WTC11 (cell line): ENCODE data around the gene FOCAD. TPM values are rescaled to one million over a fixed set of nuclear protein-coding genes. Genes with fewer than 3 reads are reported as not detected.

ENCODE experiments used
- ATAC-seq: fragments of 200-7000 bp; cut with Tn5 transposase; 2 replicates; pipeline ENCODE4 v1.10.0; 2021; ENCODE audit warnings: mild to moderate bottlenecking, moderate library complexity
- CTCF ChIA-PET: fragments of 300-600 bp; sonication (Branson Sonifier 250); formaldehyde crosslinking; loops from one replicate; lab custom pipeline; 2021; ENCODE audit warnings: antibody characterized with exemption; lab: Charles Lee
- POLR2A ChIA-PET: fragments of 350-600 bp; sonication (Branson Sonifier 250); formaldehyde crosslinking; loops from one replicate; lab custom pipeline; 2021; ENCODE audit warnings: antibody characterized with exemption; lab: Charles Lee
- DNase-seq: peaks from one replicate; pipeline ENCODE4 v3.0.0; 2021; ENCODE audit warnings: low spot score
- H3K27ac Mint-ChIP-seq: 2 replicates; pipeline ENCODE4 v1.8.0; 2021; ENCODE audit warnings: mixed read lengths
- H3K27me3 Mint-ChIP-seq: 2 replicates; pipeline ENCODE4 v1.8.0; 2021; ENCODE audit warnings: low read depth, mild to moderate bottlenecking, moderate library complexity, mixed read lengths
- H3K36me3 Mint-ChIP-seq: 2 replicates; pipeline ENCODE4 v1.8.0; 2021; ENCODE audit warnings: mixed read lengths
- H3K4me1 Mint-ChIP-seq: 2 replicates; pipeline ENCODE4 v1.8.0; 2022; ENCODE audit warnings: mixed read lengths
- H3K4me3 Mint-ChIP-seq: 2 replicates; pipeline ENCODE4 v1.8.0; 2021; ENCODE audit warnings: mild to moderate bottlenecking, moderate library complexity, mixed read lengths
- H3K9me3 Mint-ChIP-seq: 2 replicates; pipeline ENCODE4 v1.8.0; 2021; ENCODE audit warnings: mixed read lengths
- ATF1 ChIP-seq: sonication (generic); formaldehyde crosslinking; IDR thresholded peaks from 2 replicates; pipeline ENCODE4 v1.8.1; 2023; ENCODE audit warnings: mild to moderate bottlenecking, moderate library complexity, missing genetic modification reagents
- CBFB ChIP-seq: sonication (generic); formaldehyde crosslinking; IDR thresholded peaks from 2 replicates; pipeline ENCODE4 v1.8.1; 2022; ENCODE audit warnings: mild to moderate bottlenecking, low read depth, missing genetic modification reagents
- CREB1 ChIP-seq: sonication (generic); formaldehyde crosslinking; IDR thresholded peaks from 2 replicates; pipeline ENCODE4 v1.8.0; 2023; ENCODE audit warnings: mild to moderate bottlenecking, missing genetic modification reagents
- EMX1 ChIP-seq: fragments of 250-450 bp; sonication (Bioruptor Pico); IDR thresholded peaks from 2 replicates; pipeline ENCODE4 v1.8.0; 2021; ENCODE audit warnings: mild to moderate bottlenecking
- ETV6 ChIP-seq: sonication (generic); formaldehyde crosslinking; IDR thresholded peaks from 2 replicates; pipeline ENCODE4 v1.8.1; 2022; ENCODE audit warnings: mild to moderate bottlenecking, missing genetic modification reagents
- JAZF1 ChIP-seq: fragments of 250-450 bp; sonication (Bioruptor Pico); IDR thresholded peaks from 2 replicates; pipeline ENCODE4 v1.9.0; 2021; ENCODE audit warnings: moderate library complexity, mild to moderate bottlenecking, inconsistent platforms
- JUN ChIP-seq: sonication (generic); formaldehyde crosslinking; IDR thresholded peaks from 2 replicates; pipeline ENCODE4 v1.8.0; 2023; ENCODE audit warnings: mild to moderate bottlenecking, missing genetic modification reagents
- NR3C1 ChIP-seq: sonication (generic); formaldehyde crosslinking; conservative IDR thresholded peaks from 2 replicates; pipeline ENCODE4 v1.8.1; 2023; ENCODE audit warnings: low read depth, mild to moderate bottlenecking, missing genetic modification reagents
- SMAD4 ChIP-seq: sonication (generic); formaldehyde crosslinking; IDR thresholded peaks from 2 replicates; pipeline ENCODE4 v1.8.0; 2022; ENCODE audit warnings: mild to moderate bottlenecking, missing genetic modification reagents
- ZNF121 ChIP-seq: sonication (generic); formaldehyde crosslinking; IDR thresholded peaks from 2 replicates; pipeline ENCODE4 v1.8.0; 2023; ENCODE audit warnings: missing genetic modification reagents
- ZNF232 ChIP-seq: sonication (generic); formaldehyde crosslinking; IDR thresholded peaks from 2 replicates; pipeline ENCODE4 v1.8.0; 2022; ENCODE audit warnings: mild to moderate bottlenecking, missing genetic modification reagents
- ZNF263 ChIP-seq: sonication (generic); formaldehyde crosslinking; IDR thresholded peaks from 2 replicates; pipeline ENCODE4 v1.8.1; 2022; ENCODE audit warnings: low read depth, mild to moderate bottlenecking, moderate library complexity, missing genetic modification reagents
- ZNF416 ChIP-seq: fragments of 250-450 bp; sonication (Bioruptor Pico); IDR thresholded peaks from 2 replicates; pipeline ENCODE4 v1.9.0; 2021; ENCODE audit warnings: mild to moderate bottlenecking, inconsistent platforms
- ZNF671 ChIP-seq: fragments of 250-450 bp; sonication (Bioruptor Pico); IDR thresholded peaks from 2 replicates; pipeline ENCODE4 v1.8.0; 2021; ENCODE audit warnings: mild to moderate bottlenecking
- total RNA-seq: library from RNA; stranded (reverse); gene quantifications from 3 replicates; pipeline ENCODE4 v1.2.3, GENCODE V29; 2021
- TF ChIP-seq, protein P1 (sequence below): sonication (generic); formaldehyde crosslinking; IDR thresholded peaks from 2 replicates; pipeline ENCODE4 v1.8.1; 2022; ENCODE audit warnings: mild to moderate bottlenecking, moderate library complexity, missing genetic modification reagents
- TF ChIP-seq, protein P2 (sequence below): sonication (generic); formaldehyde crosslinking; IDR thresholded peaks from 2 replicates; pipeline ENCODE4 v1.8.1; 2023; ENCODE audit warnings: mild to moderate bottlenecking, moderate library complexity, missing genetic modification reagents
- TF ChIP-seq, protein P3 (sequence below): sonication (generic); formaldehyde crosslinking; IDR thresholded peaks from 2 replicates; pipeline ENCODE4 v1.8.0; 2022; ENCODE audit warnings: mild to moderate bottlenecking, missing genetic modification reagents
- TF ChIP-seq, protein P4 (sequence below): fragments of 250-450 bp; sonication (Bioruptor Pico); IDR thresholded peaks from 2 replicates; pipeline ENCODE4 v1.8.0; 2021; ENCODE audit warnings: mild to moderate bottlenecking
- TF ChIP-seq, protein P5 (sequence below): sonication (generic); formaldehyde crosslinking; IDR thresholded peaks from 2 replicates; pipeline ENCODE4 v1.8.0; 2023; ENCODE audit warnings: missing genetic modification reagents
- TF ChIP-seq, protein P6 (sequence below): fragments of 250-450 bp; sonication (Bioruptor Pico); IDR thresholded peaks from 2 replicates; pipeline ENCODE4 v1.9.0; 2021; ENCODE audit warnings: mild to moderate bottlenecking
- TF ChIP-seq, protein P7 (sequence below): sonication (generic); formaldehyde crosslinking; IDR thresholded peaks from 2 replicates; pipeline ENCODE4 v1.8.1; 2023; ENCODE audit warnings: mild to moderate bottlenecking, missing genetic modification reagents
- TF ChIP-seq, protein P8 (sequence below): sonication (generic); formaldehyde crosslinking; IDR thresholded peaks from 2 replicates; pipeline ENCODE4 v1.8.0; 2022; ENCODE audit warnings: mild to moderate bottlenecking, missing genetic modification reagents
- TF ChIP-seq, protein P9 (sequence below): fragments of 250-450 bp; sonication (Bioruptor Pico); IDR thresholded peaks from 2 replicates; pipeline ENCODE4 v1.9.0; 2021; ENCODE audit warnings: moderate library complexity, mild to moderate bottlenecking, inconsistent platforms, borderline replicate concordance

Gene FOCAD
- total RNA-seq, 1 experiment from 2014 or later, result 34.3 TPM

DNA sequence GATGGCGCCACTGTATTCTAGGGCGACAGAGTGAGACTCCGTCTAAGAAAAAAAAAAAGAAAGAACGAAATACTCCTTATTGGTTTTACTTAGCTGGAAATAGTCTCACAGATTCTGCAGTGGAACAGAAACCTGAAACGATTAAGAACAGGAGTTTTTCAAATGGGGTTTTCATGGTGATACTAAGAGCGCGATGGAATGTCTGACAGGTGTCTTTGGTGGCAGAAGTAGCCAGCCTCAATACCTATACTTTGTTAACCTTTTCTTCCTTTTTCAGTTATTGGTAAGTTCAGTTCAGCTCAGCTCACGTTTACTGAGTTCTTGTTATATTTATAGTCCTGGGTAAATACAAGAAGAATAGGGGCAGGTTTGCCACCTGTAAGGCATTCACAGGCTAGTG is 123.9 kb downstream of the FOCAD start:
- Mint-ChIP-seq H3K27me3 (no peaks in the 10 kb centered on the region), H3K36me3 (no peaks in the 10 kb centered on the region), H3K4me3 (no peak overlapping the region), H3K27ac (no peak overlapping the region), H3K9me3 (no peaks in the 10 kb centered on the region), H3K4me1 (no peaks in the 10 kb centered on the region)
- ChIA-PET CTCF (interaction anchor here (0.6 to 1.5 kb wide), 2 partner anchors 184 to 286 kb away, joined by 3 to 5 read pairs; no protein-coding TSS in a partner anchor), POLR2A (interaction anchor here (0.8 kb wide), 1 partner anchor 34 kb away, joined by 3 read pairs; no protein-coding TSS in a partner anchor)
- DNase-seq, result no peak
- no peak for ATAC-seq
- TF ChIP-seq, protein P1, sequence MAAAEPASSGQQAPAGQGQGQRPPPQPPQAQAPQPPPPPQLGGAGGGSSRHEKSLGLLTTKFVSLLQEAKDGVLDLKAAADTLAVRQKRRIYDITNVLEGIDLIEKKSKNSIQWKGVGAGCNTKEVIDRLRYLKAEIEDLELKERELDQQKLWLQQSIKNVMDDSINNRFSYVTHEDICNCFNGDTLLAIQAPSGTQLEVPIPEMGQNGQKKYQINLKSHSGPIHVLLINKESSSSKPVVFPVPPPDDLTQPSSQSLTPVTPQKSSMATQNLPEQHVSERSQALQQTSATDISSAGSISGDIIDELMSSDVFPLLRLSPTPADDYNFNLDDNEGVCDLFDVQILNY, result no peak
- TF ChIP-seq SMAD4 (no peak), NR3C1 (CRISPR knock-in tag) (no peak), ETV6 (CRISPR knock-in tag) (no peak), CREB1 (CRISPR knock-in tag) (no peak), CBFB (no peak), ZNF263 (CRISPR knock-in tag) (no peak), EMX1 (CRISPR knock-in tag) (no peak)
- TF ChIP-seq, protein P2, sequence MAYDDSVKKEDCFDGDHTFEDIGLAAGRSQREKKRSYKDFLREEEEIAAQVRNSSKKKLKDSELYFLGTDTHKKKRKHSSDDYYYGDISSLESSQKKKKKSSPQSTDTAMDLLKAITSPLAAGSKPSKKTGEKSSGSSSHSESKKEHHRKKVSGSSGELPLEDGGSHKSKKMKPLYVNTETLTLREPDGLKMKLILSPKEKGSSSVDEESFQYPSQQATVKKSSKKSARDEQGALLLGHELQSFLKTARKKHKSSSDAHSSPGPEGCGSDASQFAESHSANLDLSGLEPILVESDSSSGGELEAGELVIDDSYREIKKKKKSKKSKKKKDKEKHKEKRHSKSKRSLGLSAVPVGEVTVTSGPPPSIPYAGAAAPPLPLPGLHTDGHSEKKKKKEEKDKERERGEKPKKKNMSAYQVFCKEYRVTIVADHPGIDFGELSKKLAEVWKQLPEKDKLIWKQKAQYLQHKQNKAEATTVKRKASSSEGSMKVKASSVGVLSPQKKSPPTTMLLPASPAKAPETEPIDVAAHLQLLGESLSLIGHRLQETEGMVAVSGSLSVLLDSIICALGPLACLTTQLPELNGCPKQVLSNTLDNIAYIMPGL, result no peak
- TF ChIP-seq, protein P3, sequence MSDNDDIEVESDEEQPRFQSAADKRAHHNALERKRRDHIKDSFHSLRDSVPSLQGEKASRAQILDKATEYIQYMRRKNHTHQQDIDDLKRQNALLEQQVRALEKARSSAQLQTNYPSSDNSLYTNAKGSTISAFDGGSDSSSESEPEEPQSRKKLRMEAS, result no peak
- TF ChIP-seq, protein P4, sequence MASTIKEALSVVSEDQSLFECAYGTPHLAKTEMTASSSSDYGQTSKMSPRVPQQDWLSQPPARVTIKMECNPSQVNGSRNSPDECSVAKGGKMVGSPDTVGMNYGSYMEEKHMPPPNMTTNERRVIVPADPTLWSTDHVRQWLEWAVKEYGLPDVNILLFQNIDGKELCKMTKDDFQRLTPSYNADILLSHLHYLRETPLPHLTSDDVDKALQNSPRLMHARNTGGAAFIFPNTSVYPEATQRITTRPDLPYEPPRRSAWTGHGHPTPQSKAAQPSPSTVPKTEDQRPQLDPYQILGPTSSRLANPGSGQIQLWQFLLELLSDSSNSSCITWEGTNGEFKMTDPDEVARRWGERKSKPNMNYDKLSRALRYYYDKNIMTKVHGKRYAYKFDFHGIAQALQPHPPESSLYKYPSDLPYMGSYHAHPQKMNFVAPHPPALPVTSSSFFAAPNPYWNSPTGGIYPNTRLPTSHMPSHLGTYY (CRISPR knock-in tag), result no peak

DNA sequence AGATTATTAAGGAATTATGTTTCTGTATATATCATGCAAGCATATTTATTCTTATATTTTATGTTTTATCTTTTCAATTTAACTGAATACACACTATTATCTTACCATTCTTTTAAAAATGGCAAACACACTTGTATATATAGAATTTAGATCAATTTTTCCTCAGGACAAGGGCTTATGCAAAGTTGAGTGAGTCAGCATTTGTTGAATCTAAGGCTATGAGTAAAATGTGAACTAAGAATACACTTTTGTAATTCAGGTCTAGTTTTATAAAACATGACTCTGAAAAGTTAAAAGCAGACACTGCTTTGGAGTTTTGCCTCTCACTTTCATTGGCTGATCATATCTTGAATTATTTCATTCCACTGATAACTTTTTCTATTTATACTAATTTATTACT is 127.8 kb downstream of the FOCAD start:
- Mint-ChIP-seq H3K4me3 (no peak overlapping the region), H3K9me3 (no peaks in the 10 kb centered on the region), H3K27ac (no peak overlapping the region), H3K36me3 (no peaks in the 10 kb centered on the region), H3K4me1 (no peaks in the 10 kb centered on the region), H3K27me3 (no peaks in the 10 kb centered on the region)
- no peak for TF ChIP-seq ZNF232 (CRISPR knock-in tag)
- no peak for TF ChIP-seq ATF1 (CRISPR knock-in tag)
- no peak for TF ChIP-seq JUN (CRISPR knock-in tag)
- TF ChIP-seq ZNF671 (CRISPR knock-in tag), result no peak
- TF ChIP-seq ZNF121 (CRISPR knock-in tag), result no peak
- ChIA-PET CTCF (no interaction called here), POLR2A (no interaction called here)
- ATAC-seq, result no peak
- no peak for DNase-seq

DNA sequence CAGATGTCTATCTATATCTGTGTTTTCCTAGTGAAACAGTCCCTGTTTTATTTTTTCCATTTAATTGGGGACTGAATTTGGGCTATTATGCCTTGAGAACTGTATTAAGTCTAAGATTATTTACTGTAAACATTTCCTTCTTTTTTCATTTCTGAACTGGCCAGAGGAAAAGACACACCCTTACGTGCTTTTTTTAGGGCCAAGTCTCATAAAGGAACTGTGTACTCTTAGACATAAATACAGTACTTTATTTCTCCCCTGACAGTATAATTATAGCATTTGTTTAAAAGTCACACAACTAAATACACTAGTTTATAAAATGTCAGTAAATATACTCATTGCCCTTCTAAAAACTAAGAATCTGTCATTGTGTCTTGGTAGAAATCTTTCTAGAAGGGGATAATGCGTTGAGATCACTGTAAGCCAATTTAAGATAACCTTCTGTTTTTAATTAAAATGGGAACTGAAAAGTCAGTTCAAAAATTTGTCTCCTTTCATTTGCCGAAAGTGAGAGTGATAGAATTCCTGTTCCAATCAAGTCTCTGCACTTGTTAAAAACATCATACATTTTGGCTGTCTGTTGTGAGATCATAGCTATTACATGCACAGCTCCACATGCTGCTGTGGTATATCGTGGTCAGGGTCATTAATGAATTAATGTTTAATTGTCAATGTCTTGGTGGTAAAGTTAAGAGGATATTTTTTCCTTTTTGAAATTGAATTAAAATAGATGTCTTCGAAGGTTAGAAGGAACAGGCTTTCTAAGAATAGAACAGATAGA is 132.1 kb downstream of the FOCAD start:
- H3K4me1 Mint-ChIP-seq, result peaks cover 7% of the 10 kb centered on the region
- CTCF ChIA-PET, result no interaction called here
- ATAC-seq (no peak), DNase-seq (no peak)
- H3K4me3 Mint-ChIP-seq, result no peak overlapping the region
- H3K9me3 Mint-ChIP-seq, result no peaks in the 10 kb centered on the region
- no peaks in the 10 kb centered on the region for H3K27me3 Mint-ChIP-seq
- H3K27ac Mint-ChIP-seq, result peak overlapping the region; percentile 7; the same call in 1 of the 2 replicates
- POLR2A ChIA-PET, result no interaction called here
- H3K36me3 Mint-ChIP-seq, result no peaks in the 10 kb centered on the region
- TF ChIP-seq JAZF1 (CRISPR knock-in tag) (no peak), CBFB (no peak), ZNF263 (CRISPR knock-in tag) (no peak), ZNF416 (CRISPR knock-in tag) (no peak)
- TF ChIP-seq, protein P5, sequence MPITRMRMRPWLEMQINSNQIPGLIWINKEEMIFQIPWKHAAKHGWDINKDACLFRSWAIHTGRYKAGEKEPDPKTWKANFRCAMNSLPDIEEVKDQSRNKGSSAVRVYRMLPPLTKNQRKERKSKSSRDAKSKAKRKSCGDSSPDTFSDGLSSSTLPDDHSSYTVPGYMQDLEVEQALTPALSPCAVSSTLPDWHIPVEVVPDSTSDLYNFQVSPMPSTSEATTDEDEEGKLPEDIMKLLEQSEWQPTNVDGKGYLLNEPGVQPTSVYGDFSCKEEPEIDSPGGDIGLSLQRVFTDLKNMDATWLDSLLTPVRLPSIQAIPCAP, result no peak
- TF ChIP-seq, protein P6, sequence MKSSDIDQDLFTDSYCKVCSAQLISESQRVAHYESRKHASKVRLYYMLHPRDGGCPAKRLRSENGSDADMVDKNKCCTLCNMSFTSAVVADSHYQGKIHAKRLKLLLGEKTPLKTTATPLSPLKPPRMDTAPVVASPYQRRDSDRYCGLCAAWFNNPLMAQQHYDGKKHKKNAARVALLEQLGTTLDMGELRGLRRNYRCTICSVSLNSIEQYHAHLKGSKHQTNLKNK (CRISPR knock-in tag), result no peak
- TF ChIP-seq, protein P7, sequence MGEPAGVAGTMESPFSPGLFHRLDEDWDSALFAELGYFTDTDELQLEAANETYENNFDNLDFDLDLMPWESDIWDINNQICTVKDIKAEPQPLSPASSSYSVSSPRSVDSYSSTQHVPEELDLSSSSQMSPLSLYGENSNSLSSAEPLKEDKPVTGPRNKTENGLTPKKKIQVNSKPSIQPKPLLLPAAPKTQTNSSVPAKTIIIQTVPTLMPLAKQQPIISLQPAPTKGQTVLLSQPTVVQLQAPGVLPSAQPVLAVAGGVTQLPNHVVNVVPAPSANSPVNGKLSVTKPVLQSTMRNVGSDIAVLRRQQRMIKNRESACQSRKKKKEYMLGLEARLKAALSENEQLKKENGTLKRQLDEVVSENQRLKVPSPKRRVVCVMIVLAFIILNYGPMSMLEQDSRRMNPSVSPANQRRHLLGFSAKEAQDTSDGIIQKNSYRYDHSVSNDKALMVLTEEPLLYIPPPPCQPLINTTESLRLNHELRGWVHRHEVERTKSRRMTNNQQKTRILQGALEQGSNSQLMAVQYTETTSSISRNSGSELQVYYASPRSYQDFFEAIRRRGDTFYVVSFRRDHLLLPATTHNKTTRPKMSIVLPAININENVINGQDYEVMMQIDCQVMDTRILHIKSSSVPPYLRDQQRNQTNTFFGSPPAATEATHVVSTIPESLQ, result no peak
- TF ChIP-seq, protein P8, sequence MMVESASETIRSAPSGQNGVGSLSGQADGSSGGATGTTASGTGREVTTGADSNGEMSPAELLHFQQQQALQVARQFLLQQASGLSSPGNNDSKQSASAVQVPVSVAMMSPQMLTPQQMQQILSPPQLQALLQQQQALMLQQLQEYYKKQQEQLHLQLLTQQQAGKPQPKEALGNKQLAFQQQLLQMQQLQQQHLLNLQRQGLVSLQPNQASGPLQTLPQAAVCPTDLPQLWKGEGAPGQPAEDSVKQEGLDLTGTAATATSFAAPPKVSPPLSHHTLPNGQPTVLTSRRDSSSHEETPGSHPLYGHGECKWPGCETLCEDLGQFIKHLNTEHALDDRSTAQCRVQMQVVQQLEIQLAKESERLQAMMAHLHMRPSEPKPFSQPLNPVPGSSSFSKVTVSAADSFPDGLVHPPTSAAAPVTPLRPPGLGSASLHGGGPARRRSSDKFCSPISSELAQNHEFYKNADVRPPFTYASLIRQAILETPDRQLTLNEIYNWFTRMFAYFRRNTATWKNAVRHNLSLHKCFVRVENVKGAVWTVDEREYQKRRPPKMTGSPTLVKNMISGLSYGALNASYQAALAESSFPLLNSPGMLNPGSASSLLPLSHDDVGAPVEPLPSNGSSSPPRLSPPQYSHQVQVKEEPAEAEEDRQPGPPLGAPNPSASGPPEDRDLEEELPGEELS, result no peak
- TF ChIP-seq, protein P9, sequence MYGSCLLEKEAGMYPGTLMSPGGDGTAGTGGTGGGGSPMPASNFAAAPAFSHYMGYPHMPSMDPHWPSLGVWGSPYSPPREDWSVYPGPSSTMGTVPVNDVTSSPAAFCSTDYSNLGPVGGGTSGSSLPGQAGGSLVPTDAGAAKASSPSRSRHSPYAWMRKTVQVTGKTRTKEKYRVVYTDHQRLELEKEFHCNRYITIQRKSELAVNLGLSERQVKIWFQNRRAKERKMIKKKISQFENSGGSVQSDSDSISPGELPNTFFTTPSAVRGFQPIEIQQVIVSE (CRISPR knock-in tag), result no peak
